ENCODE results near the gene LYPD6B. TPM values are rescaled to one million over a fixed set of nuclear protein-coding genes. Genes with fewer than 3 reads are reported as not detected.

LYPD6B gene
- total and polyA plus RNA-seq, 2 donors (not counting 3 experiments of a cell fraction or from before 2014, with no cell fraction given), result not detected

- Histone ChIP-seq H3K79me2 (ENCODE audit: control insufficient read depth, insufficient read depth, low read length) (no peaks in the 10 kb centered on the region), H3K9me1 (replicated peaks; ENCODE audit: control insufficient read depth, extremely low read depth, insufficient read depth, low read length) (no peaks in the 10 kb centered on the region), H3K9me3 (replicated peaks; ENCODE audit: control insufficient read depth, insufficient read depth, low read length) (no peaks in the 10 kb centered on the region), H3K27me3 (ENCODE audit: control insufficient read depth in 2 of 2, insufficient read depth in 2 of 2, low read length in 2 of 2) (no peaks in the 10 kb centered on the region), H2AFZ (ENCODE audit: low read depth, low read length) (no peak overlapping the region), H3K4me3 (replicated peaks in 1 of 3; ENCODE audit: insufficient read depth in 1 of 3, low read depth in 1 of 3, low read length in 3 of 3) (no peak overlapping the region), H3K27ac (ENCODE audit: insufficient read depth, low read depth, low read length) (no peak overlapping the region), H3K4me2 (ENCODE audit: insufficient read depth, low read length) (no peak overlapping the region), H4K20me1 (replicated peaks; ENCODE audit: control insufficient read depth, extremely low read depth, insufficient read depth, low read length) (no peaks in the 10 kb centered on the region), H3K36me3 (ENCODE audit: control insufficient read depth in 2 of 2, extremely low read depth in 1 of 2, insufficient read depth in 2 of 2, low read length in 2 of 2) (no peaks in the 10 kb centered on the region), H3K9ac (replicated peaks; ENCODE audit: extremely low read depth, insufficient read depth, low read length) (no peak overlapping the region), H3K4me1 (ENCODE audit: control insufficient read depth, extremely low read depth, insufficient read depth, low read length) (no peaks in the 10 kb centered on the region)
- DNase-seq (ENCODE audit: low read depth, low spot score), result no peak
- no peak for FAIRE-seq
- CTCF ChIA-PET, result no interaction called here
- POLR2A ChIA-PET, result no interaction called here
- intact Hi-C loops (cut with micrococcal nuclease), result no loop called here
- TF ChIP-seq EZH2 (IDR thresholded peaks at IDR 0.05; ENCODE audit: borderline replicate concordance, low read depth, low read length, severe bottlenecking) (no peak), GATA2 (IDR thresholded peaks at IDR 0.05; ENCODE audit: insufficient read depth, insufficient read length, low read depth, low read length) (no peak), JUN (IDR thresholded peaks at IDR 0.05; ENCODE audit: borderline replicate concordance, insufficient read depth, insufficient read length, low read depth) (no peak), MAX (IDR thresholded peaks at IDR 0.05; ENCODE audit: insufficient read depth, insufficient read length) (no peak), POLR2AphosphoS5 (IDR thresholded peaks at IDR 0.05; ENCODE audit: insufficient read depth, low read depth, low read length) (no peak), POLR2A (IDR thresholded peaks at IDR 0.05; ENCODE audit: low read depth, low read length) (no peak), MYC (IDR thresholded peaks at IDR 0.05; ENCODE audit: low read depth, low read length) (no peak), FOS (IDR thresholded peaks at IDR 0.05; ENCODE audit: borderline replicate concordance, insufficient read depth, low read length) (no peak)
- TF ChIP-seq, protein P1, sequence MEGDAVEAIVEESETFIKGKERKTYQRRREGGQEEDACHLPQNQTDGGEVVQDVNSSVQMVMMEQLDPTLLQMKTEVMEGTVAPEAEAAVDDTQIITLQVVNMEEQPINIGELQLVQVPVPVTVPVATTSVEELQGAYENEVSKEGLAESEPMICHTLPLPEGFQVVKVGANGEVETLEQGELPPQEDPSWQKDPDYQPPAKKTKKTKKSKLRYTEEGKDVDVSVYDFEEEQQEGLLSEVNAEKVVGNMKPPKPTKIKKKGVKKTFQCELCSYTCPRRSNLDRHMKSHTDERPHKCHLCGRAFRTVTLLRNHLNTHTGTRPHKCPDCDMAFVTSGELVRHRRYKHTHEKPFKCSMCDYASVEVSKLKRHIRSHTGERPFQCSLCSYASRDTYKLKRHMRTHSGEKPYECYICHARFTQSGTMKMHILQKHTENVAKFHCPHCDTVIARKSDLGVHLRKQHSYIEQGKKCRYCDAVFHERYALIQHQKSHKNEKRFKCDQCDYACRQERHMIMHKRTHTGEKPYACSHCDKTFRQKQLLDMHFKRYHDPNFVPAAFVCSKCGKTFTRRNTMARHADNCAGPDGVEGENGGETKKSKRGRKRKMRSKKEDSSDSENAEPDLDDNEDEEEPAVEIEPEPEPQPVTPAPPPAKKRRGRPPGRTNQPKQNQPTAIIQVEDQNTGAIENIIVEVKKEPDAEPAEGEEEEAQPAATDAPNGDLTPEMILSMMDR (IDR thresholded peaks at IDR 0.05; ENCODE audit: extremely low read depth in 1 of 2, insufficient read depth in 1 of 2, low read depth in 1 of 2, low read length in 2 of 2), result no peak
- BruUV-seq (replicated peaks), result no TSS peak
- dilution Hi-C loops (cut with MboI; ENCODE audit: extremely low pct_ligation_motif_present, low sequenced_read_pairs), result no loop called here
Measured at GRCh38 chr2:149221002-149221401, 182.5 kb downstream of the LYPD6B start.

All from endothelial cell of umbilical vein (primary cell).